AG10803 (cell line): ENCODE results near the gene SMIM33.
A peak's percentile ranks its signal among the peaks of the same experiment; 100 is the strongest.

Experiments used
- DNase-seq: peaks from one replicate; pipeline ENCODE4 v3.0.0; 2010; ENCODE audit warnings: low read depth
- H3K4me3 ChIP-seq: 2 replicates; pipeline ENCODE4 v1.5.1; 2011; ENCODE audit warnings: mild to moderate bottlenecking, low read length, control low read depth
- TF ChIP-seq, protein P1 (sequence below): conservative IDR thresholded peaks from 2 replicates; pipeline ENCODE4 v1.5.1; 2011; ENCODE audit warnings: mild to moderate bottlenecking, low read length, control low read depth, inconsistent platforms

Gene SMIM33

DNA sequence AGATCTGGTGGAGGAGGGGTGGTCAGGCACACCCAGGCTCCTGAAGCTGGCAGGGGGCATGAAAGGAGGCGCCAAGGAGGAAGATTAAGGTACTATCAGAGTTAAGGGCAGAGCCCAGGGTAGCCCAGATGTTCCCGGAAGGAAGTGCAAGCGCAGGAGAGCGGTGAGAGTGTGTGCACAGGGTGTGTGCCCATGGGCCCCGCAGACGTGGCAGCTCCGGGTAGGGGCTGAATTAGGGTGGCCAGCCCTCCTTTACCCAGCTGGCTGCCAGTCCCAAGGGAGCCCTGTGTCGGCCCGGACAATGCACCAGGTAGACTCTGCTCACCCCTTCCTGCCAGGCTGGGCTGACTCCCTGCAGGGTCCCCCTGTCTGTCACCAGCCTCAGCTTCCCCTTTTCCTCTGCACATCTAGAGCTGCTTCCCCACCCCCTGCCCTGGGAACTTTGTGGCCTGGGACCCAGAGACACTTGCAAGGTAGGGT is at the start of gene SMIM33:
Gene SMIM33 (plus strand): TSS at position 184 of the 480 bp plus-strand sequence. CDS start 118 bp downstream, at position 302.
- TF ChIP-seq, protein P1, sequence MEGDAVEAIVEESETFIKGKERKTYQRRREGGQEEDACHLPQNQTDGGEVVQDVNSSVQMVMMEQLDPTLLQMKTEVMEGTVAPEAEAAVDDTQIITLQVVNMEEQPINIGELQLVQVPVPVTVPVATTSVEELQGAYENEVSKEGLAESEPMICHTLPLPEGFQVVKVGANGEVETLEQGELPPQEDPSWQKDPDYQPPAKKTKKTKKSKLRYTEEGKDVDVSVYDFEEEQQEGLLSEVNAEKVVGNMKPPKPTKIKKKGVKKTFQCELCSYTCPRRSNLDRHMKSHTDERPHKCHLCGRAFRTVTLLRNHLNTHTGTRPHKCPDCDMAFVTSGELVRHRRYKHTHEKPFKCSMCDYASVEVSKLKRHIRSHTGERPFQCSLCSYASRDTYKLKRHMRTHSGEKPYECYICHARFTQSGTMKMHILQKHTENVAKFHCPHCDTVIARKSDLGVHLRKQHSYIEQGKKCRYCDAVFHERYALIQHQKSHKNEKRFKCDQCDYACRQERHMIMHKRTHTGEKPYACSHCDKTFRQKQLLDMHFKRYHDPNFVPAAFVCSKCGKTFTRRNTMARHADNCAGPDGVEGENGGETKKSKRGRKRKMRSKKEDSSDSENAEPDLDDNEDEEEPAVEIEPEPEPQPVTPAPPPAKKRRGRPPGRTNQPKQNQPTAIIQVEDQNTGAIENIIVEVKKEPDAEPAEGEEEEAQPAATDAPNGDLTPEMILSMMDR: no peak
- no peak within 1 kb of the TSS for H3K4me3 ChIP-seq
- DNase-seq: no peak

DNA sequence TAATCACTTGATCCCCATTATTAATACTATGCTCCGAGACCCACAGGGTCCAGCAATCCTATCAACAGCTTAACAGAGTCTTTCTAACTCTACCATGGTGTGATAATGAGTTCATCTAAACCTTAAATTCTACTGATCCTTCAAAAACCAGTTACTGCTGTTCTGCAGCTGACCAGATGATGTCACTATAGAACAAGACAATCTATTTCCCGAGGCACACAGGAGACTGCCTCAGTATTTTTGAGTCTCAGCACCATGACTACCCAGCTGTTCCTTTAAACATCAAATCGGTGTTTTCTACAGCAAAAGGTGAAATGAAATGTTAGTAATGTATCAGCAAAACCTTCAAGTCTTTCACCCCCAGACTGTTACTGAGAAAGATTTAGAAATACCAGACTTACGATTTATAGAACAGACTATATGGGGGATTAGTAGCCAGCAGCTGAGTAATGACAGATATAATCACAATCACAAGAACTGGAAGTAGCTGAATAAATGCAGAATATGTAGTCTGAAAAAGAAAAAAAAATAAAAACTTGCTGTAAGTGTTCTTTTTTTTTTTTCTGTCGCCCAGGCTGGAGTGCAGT is 48.4 kb upstream of the SMIM33 start:
- peak; percentile 76 for DNase-seq
- TF ChIP-seq, protein P1: peak; percentile 98
- H3K4me3 ChIP-seq: no peak overlapping the region

- TF ChIP-seq, protein P1: no peak
- no peak for DNase-seq
- no peak overlapping the region for H3K4me3 ChIP-seq
Observed at GRCh38 chr5:139425497-139425896, 45.3 kb upstream of the SMIM33 start.

GRCh38 chr5:139426203-139426885 is 44.5 kb upstream of the SMIM33 start:
- peak; percentile 85 for DNase-seq
- TF ChIP-seq, protein P1: no peak

DNA sequence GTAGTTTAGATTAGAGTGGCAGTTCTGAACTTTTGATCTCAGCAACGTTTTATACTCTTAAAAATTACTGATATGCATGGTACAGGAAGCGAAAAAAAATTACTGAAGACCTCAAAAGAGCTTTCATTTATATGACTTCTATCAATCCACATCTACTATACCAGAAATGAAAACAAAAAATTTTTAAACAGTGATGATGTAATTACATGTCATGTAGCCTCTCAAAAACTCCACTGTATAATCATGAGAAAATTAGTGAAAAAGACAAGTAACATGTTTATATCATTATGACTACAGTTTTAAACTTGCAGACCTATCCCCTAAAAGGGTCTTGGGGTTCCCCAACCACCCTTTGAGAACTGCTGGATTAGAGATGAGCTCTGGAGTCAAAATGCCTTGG is 40.8 kb upstream of the SMIM33 start:
- no peak overlapping the region for H3K4me3 ChIP-seq
- DNase-seq: no peak
- TF ChIP-seq, protein P1: no peak

More at GRCh38 chr5:139426203-139426885, 44.5 kb upstream of the SMIM33 start:
- no peak overlapping the region for H3K4me3 ChIP-seq

- no peak for DNase-seq
- TF ChIP-seq, protein P1: no peak
- no peak overlapping the region for H3K4me3 ChIP-seq
Observed at GRCh38 chr5:139431706-139432105, 39.1 kb upstream of the SMIM33 start.

GRCh38 chr5:139435676-139436075 is 35.1 kb upstream of the SMIM33 start:
- TF ChIP-seq, protein P1: no peak
- no peak overlapping the region for H3K4me3 ChIP-seq
- no peak for DNase-seq
